GM21576 (cell line): Measurements from ENCODE around the gene TMEM131L.

Source experiments
- ATAC-seq: cut with Tn5 transposase; IDR thresholded peaks from one replicate; pipeline ENCODE4 v1.9.1; 2021; ENCODE audit warnings: mild to moderate bottlenecking, moderate library complexity; ENCODE audit not compliant: unreplicated experiment

TMEM131L gene

DNA sequence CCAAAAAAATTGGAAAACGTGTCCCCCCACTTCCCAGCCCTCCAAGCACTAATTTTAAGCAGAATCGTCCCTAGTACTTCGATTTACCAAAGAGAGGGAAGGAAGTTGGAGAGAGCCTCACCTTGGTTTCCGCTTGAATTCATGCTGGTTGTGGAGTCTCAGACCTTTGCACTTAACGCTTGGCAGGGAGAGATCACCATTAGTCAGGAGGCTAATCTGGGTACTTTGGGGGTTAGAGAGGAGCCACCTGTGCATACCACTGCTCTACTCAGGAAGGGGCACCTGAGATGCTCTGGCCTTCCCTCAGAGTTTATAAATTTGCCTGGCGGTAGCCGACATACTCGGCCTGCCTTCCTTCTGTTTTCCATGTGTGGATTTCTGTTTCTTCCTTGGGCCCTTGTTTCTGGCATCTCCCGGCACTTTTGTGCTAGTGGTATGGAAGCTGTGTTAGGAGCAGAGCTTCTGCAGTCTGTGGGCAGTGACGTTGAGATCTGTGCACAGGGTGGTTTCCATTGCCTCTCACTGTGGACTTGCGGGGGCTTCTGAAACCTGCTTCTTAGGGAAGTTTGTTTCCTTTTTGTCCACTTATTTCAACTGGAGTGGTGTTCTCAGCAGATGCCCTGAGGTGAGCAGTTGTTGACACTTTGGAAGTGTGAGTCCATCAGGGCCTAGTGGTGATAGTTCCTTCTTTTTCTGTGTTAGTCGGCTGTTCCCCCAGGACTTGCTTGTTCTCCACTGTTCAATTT, 104.2 kb downstream of the TMEM131L start:
- peak; percentile 37 for ATAC-seq

DNA sequence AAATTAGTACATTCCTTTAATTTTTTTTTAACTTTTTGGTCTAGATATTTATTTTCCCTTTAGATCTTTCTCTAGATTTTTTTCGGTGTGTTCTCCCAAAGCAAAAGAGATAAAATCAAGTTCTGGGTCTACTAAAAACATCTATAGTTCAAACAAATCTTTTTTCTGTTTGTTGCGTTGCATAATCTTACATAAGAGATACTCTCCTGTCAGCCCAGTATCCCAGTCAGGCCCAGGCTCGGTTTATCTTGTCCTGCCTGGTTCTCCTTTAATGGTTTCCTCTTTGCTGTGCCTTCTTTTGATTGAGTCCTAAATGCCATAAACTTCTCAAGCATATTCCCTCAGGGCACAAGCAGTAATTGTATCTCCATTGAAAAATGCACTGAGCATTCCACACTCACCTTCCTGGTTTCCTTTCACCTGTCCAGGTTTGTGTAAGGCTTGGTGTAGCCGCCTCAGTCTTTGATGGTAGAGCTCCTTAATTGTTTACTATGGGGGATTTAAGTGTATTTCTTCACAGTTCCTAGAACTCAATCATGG, 104.9 kb downstream of the TMEM131L start:
- ATAC-seq, result no peak

DNA sequence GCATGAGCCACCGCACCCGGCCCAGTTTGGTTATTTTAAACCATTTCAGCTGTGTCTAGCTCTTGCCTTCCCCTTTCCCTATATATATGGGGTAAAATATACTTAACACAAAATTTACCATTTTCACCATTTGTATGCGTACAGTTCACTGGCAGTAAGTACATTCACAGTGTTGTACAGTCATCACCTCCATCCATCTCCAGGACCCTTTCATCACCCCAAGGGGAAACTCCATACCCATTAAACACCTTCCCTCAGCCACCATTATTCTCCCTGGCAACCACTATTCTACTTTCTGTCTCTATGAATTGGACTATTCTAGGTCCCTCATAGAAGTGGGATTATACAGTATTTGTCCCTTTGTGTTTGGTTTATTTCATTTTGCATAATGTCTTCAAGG, 106.4 kb downstream of the TMEM131L start:
- no peak for ATAC-seq

DNA sequence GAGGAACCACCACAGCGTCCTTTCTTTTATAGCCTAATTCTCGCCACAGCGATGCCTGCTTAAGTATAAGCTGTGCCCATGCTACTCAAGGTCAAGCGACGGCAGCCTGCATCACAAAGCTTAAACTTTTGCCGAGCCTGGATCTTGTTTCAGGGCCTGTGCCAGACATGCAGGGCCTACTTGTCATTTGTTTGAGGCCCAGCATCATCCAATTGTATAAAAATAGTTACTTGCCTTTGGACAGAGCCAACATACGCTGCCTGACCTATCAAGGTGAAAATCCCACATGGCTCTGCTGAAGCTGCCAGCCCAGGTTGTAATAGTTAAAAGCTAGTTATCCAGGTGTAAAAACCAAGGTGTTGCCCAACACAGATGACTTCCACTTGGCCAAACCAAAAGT, 107.1 kb downstream of the TMEM131L start:
- no peak for ATAC-seq

DNA sequence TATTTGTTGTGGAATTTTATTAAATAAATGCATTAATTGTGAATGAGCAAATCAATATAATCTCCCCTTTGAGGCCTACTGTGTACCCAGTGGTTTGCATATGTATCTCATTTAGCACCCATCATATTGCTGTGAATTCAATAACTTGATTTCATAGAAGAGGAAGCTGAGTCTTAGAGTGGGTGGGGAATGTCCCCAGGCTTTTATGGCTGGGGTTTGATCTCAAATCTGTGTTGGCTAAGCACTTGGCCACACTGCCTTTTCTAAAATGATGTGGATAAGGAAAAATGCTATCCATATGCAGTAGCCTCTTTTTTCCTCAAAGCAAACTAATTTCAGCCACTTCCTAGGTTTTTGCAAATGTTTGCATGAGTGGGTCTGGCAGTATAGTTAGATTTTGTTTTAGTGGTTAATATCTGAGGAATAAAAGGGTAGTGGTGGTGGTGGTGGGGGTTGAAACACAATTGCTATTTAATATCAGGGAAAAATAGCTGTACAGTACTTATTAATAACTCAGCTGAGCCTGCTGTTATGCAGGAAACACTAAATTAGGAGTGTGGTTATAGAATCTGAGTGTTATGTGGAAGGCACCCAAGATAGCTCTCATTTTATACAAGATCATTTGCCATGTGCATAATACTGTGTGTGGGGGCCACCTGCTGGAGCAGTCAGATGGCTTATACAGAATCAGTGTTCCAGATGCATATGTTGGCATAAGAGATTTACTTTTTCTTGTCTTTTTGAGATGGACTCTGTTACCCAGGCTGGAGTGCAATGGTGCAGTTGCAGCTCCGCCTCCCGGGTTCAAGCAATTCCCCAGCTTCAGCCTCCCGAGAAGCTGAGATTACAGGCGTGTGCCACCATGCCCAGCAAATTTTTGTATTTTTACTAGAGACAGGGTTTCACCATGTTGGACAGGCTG, 108.0 kb downstream of the TMEM131L start:
- peak; percentile 59 for ATAC-seq

DNA sequence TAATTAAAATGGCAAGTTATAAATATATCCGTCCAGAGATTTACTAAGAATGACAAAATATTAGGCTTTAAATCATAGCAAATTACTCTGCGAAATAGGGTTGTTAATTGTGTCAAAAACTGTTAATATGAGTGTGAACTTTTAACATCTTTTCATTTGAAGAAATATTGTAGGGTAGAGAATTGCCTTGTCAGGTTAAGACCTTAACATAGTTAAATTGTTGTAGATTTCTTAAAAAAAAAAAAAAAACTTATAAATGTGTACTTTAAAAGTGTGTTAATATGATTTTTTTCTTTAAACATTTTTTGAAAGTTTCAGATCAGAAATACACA, 110.2 kb downstream of the TMEM131L start:
- ATAC-seq, result no peak

DNA sequence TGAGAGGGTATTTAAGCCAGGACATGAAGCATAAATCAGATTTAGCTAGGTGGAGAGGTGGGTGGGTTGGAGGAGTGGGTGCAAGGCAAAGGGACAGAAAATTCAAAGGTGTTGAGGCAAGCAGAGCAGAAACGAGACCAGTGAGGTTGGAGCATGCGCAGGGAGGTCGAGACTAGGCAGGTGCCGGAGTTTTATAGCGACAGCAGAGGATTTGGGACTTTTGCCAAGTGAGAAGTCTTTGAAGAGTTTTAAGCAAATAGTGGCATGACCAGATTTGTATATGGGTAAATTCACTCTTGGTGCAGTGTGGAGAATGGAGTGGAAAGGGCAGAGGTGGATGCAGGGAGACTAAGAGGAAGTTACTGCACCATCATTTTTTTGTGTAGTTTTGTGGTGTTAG, 110.9 kb downstream of the TMEM131L start:
- ATAC-seq, result no peak

DNA sequence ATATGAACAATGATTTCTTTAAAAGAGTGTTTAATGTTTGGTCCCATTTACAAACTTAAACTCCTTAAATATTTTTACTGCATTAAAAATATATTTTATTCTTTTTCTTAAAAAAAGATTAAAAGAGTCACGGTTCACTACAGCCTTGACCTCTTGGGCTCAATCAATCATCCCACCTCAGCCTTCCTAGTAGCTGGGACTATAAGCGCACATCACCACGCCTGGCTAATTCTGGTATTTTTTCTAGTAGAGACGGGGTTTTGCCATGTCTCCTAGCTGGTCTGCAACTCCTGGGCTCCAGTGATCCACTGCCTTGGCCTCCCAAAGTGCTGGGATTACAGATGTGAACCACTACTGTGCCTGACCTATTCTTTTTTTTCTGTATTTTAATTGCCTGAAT, 113.2 kb downstream of the TMEM131L start:
- no peak for ATAC-seq

DNA sequence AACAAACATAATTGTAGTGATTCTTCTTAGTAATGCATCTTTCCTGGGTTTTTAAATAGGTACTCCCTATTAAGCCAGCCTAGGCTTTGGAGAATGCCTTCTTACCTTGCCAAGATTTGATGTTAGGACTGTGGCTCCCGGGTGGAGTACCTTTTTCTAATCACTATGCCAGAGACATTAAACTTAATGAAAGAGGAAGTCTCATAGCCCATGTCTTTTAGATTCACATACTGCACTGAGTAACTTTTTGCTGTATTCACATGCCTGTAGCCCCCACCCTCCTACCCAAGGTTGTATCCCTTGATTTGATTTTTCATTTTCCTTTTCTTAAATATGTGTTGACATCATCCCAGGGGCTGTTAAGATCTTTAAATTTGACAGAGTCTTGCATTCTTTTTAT, 113.7 kb downstream of the TMEM131L start:
- ATAC-seq, result no peak

DNA sequence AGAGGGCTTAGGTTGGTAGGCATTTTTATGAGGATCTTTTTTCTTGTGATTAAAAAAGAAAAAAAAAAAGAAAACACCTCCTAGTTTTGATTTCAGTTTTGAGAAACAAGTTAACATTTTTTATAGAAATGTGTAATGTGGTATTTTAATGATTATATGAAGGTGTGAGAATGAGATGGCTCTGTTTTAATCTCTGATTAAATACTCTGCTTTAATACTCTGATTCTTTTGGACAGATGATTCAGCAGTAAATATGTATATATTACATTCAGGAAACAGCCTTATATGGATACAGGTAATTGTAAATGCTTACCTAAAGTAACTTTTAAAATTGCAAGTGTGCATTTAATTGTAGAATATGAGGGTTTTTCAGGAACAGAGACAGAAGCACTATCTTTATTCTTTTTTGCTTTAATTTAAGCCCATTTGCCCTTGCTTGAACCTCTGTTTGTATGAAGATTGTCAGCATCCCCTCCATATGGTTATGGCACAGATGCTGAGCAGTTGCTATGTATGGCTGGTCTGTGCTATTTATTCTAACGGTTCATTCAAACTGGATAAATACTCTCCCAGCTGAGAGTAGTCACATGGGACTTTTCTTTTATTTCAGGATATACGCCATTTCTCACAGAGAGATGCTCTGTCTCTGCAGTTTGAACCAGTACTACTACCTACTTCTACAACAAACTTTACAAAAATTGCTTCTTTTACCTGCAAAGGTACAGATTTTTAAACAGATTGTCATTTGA, 117.0 kb downstream of the TMEM131L start:
- ATAC-seq, result no peak

DNA sequence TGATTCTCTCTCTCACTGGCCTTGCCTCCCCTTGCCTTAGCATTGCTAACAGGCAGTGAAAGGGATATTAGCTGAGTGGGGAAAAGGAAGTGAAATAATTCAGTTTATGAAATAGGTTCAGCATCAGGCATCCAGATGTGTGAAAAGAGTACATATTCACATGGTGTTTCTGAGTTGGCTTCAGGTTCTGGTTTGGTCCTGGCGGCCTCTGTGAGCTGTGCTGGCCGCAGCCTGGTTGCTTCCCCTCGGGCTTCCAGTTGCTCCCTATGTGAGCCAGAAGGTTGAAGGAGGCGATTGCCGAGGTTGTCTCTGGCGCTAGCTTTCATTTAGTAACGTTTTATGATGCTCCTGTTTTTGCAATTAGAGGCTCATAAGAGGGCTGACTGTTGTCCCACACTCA, 118.9 kb downstream of the TMEM131L start:
- no peak for ATAC-seq

DNA sequence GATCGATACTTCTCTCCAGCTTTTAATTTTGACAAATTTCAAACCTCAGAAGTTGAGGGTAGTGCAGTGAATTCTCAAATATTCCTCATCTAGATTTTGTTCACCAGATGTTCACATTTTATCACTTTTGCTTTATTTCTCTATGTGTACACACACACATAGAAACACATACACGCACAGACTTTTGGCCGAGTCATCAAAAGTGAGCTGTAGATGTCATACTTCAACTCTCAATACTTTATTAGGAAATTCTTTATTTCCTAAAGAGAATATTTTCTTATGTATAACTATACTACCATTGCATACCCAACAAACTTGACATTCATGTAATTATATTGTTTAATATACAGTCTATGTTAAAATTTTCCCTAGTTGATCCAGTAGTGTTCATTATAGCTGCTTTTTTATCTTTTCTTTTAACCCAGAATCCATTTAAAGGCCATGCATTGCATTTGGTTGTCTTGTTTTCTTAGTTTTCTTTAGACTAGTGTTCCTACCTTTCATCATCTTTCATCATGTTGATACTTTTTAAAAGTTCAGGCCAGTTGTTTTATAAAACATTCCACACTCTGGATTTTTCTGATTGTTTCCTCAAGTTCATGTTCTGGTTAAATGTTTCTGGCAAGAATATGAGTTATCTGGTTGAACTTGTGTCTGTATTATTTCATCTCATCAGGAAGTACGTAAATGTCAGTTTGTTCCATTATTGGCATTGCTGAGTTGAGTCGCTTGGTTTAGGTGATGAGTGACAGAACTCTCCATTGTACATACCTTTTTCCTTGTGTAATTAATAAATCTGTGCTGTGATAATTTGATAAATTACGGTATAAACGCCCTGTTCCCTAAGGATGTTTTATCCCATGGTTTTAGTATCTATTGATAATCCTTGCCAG, 123.8 kb downstream of the TMEM131L start:
- no peak for ATAC-seq

DNA sequence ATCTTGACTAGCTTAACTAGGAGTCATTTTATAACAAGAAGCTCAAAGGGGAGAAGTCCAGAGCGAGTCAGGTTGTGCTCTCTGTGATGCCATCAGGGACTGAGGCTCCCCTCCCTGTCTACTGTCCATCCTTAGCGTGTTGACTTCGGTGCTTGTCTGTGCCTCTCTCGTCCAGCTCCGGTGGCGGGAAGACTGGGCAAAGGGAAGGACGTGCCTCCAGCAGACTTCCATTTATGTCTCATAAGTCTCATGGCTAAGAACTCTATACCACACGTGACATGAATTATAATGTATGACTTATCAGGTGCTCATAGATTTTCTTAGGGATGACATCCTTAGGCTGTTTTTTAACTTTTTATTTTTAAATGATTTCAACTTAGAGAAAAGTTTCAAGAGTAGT, 125.3 kb downstream of the TMEM131L start:
- ATAC-seq, result no peak

DNA sequence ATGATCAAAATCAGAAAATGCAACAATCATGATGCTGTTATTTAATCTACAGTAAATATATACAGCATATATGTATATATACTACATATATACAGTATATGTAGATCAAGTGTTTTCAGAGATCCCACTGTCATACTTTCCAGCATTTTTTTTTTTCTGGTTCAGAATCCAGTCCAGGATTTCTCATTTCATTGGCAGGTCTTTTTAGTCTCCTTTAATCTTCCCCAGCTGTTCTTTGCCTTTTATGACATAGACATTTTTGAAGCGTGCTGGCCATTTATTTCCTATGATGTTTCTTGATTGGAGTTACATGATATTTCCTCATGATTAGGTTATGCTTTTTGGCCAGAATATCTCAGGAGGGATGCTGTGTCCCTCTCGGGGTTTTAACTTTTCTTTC, 125.9 kb downstream of the TMEM131L start:
- no peak for ATAC-seq

DNA sequence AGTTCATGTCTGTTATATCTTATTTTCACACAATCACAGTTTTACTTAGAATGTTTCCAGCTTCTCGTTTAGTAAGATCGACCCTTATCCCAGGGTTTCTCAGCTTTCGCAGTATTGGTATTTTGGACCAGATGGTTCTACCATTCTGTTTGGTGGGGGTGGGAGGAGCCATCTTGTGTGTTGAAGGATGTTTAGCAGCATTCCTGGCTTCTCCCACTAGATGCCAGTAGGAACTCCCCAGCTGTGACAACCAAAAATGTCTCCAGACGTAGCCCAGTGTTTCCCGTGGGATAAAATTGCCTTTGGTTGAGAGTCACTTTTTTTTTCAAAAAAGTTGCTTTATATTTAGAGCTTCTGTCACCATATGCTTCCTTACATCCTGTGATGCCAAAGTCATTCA, 127.0 kb downstream of the TMEM131L start:
- no peak for ATAC-seq

DNA sequence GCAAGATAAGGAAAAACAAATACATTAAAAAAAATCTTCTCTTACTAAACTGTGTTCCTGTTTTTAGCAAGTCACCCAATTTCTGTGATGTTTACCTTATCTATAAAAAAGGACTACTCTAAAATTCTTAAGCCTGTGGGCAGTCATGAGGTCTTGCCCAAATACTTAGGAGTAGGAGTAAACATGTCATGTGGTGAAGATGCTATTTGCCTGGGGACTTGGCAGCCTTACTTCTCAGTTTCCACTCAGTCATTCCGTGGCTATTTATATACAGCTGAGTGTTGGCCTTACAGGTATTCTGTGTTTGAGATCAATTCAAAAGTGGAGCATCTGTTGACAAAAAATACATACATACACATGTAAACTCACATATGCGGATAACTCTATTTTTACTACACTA, 128.1 kb downstream of the TMEM131L start:
- no peak for ATAC-seq

DNA sequence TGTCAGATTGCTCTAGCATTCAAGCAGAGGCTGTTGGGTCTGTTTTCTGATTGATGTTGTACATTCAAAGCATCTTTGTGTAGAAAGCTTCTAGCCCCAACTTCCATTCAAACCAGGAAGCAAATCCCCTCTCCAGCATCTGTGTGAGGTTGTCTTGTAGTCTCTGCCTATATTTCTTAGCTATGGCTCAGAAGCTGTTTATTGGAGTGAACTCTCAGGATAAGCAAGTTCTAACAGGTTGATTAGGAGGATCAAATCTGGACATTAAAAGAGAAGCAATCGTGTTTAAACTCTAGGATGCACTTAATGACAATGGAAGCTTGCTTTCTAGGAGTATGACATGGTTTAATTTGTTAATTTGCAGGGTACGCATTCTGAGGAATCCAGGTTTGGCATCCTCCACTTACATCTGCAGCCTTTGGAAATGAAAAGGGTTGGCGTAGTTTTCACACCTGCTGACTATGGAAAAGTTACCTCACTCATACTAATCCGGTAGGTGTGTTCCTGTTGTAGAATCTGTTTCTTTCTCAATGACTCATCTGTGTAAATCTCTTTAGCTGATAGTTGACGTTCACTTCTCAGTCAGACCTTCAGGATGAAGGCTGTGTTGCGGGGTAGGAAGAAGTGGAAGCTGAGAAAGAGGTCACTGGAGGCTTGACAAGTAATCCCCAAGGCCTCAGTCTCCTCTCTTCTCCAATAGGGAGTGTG, 129.9 kb downstream of the TMEM131L start:
- ATAC-seq, result no peak

DNA sequence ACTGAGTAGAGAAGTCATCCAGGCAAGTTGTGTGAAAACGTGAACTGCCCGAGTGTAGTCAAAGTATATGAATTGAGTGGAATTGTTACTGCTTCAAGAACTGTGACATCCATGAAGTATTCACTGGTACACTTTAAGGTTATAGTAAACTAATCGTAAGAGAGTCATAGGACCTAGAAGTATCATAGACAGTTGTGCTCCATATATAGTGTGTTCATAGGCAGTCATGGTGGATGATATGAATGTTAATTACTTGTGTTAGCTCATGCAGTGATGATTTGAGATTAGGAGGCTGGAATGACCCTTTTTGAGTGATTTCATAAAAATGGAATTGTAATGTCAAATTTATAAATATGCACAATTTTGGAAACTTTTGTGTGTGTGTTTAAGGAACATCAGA, 136.6 kb downstream of the TMEM131L start:
- ATAC-seq, result no peak

DNA sequence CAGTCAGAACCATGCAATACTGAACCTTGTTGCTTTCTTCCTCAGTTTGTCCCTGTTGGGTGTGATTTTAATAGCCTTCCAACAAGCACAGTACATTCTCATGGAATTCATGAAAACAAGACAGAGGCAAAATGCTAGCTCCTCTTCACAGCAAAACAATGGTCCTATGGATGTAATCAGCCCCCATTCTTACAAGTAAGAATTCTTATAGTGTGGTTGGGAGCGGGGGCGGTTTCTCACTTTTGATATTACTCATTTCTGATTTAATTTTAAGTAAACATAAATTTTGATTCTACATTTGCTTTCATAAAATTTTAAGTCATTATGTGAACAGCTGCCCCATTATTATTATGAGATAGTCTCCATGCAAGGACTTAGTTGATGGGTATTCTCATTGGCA, 137.1 kb downstream of the TMEM131L start:
- ATAC-seq, result no peak

DNA sequence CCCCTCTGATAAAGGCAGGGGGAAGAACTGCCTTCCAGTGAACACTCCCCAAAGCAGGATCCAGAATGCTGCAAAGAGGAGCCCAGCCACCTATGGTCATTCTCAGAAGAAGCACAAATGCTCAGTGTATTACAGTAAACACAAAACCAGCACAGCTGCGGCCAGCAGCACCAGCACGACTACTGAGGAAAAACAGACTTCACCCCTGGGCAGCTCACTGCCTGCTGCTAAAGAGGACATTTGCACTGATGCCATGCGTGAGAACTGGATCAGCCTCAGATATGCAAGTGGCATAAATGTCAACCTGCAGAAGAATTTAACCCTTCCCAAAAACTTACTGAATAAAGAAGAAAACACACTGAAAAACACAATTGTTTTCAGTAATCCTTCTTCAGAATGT, 137.7 kb downstream of the TMEM131L start:
- ATAC-seq, result no peak
